ENCODE results near the gene UBE2QL1. TPM values are rescaled to one million over a fixed set of nuclear protein-coding genes. Genes with fewer than 3 reads are reported as not detected.

The UBE2QL1 gene
- total and polyA plus RNA-seq, 2 of the 8 experiments (the other 6 are each of a cell fraction or from before 2014, with no cell fraction given), result 0.43 to 0.65 TPM

DNA sequence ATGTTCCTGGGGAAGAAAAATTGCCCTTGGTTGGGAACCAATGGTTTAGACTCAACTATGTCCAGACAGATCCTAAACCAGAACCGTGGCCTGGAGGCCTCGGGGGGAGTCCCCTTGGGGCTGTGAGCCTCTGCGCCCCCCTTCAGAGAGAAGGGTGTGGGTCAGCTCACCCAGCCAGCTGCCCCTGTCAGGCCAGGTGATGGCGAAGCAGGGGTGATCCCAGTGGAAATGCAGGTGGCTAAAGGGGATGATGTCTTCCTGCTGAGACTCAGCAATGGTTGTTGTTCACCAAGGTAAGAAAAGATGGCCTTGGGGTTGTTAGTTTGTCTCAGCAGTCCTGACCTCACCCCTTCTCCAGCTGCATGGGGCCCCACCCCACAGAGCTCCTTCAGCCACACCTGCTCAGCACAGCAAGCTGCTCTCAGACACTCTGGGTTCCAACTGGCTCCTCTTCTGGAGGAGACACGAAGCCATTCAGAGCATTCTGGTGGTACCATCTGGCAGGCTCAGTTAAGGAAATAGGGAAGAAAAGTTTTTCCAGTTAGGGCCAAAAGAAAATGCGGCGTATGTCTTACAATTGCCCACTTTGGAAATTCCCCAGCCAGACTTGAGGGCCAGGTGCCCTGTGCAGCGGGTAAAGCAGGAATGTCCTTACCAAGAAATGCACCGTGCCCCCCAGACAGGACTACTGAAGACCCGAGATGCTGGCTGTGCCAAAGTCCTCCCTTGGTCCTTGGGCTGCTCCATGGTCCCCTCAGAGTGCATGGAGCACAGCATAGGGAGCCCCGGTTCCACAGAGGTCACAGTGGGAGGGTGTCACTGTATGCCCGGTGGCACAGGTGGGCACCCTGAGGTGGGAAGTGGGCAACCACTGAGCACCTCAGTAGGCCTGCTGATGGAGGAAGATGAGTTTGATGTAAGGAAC lies 94.0 kb downstream of the UBE2QL1 start:
- Histone ChIP-seq H2AFZ (ENCODE audit: low read length) (no peak overlapping the region), H3K4ac (replicated peaks; ENCODE audit: insufficient read length, low read depth, low read length) (no peak overlapping the region), H3K9me3 (ENCODE audit: insufficient read depth in 2 of 2, low read depth in 1 of 2, low read length in 1 of 2) (no peaks in the 10 kb centered on the region), H3K27me3 (replicated peaks in 1 of 4; ENCODE audit: control insufficient read depth in 3 of 4, extremely low read depth in 1 of 4, insufficient read depth in 3 of 4, low read length in 3 of 4) (no peaks in the 10 kb centered on the region), H3K4me2 (ENCODE audit: insufficient read depth in 1 of 2, low read depth in 2 of 2, low read length in 2 of 2) (no peak overlapping the region), H3K23me2 (ENCODE audit: low read depth, low read length) (peaks cover 6% of the 10 kb centered on the region; the same call in 1 of the 2 replicates), H3K4me3 (ENCODE audit: extremely low read depth in 1 of 4, insufficient read depth in 2 of 4, low read depth in 3 of 4, low read length in 4 of 4) (no peak overlapping the region), H2BK20ac (ENCODE audit: low read length) (no peak overlapping the region), H3K79me1 (ENCODE audit: low read depth, low read length) (no peaks in the 10 kb centered on the region), H3K9ac (replicated peaks in 1 of 4; ENCODE audit: extremely low read depth in 1 of 4, low read depth in 3 of 4, low read length in 3 of 4) (no peak overlapping the region), H3K23ac (ENCODE audit: insufficient read length) (no peak overlapping the region), H2BK12ac (ENCODE audit: low read depth, low read length) (no peak overlapping the region), H2BK5ac (ENCODE audit: low read depth, low read length) (no peak overlapping the region), H4K91ac (replicated peaks; ENCODE audit: insufficient read length, low read length) (no peak overlapping the region), H2BK120ac (replicated peaks; ENCODE audit: low read depth, low read length) (no peak overlapping the region), H2BK15ac (ENCODE audit: low read length) (no peak overlapping the region), H3K27ac (ENCODE audit: low read depth, low read length) (no peak overlapping the region), H3K18ac (ENCODE audit: extremely low read depth, low read length) (no peak overlapping the region), H4K20me1 (replicated peaks in 1 of 2; ENCODE audit: control insufficient read depth in 1 of 2, insufficient read depth in 2 of 2, low read length in 2 of 2) (peaks cover 0 to 4% of the 10 kb centered on the region in 2 experiments), H4K8ac (ENCODE audit: extremely low read depth, insufficient read depth, low read length) (no peak overlapping the region), H2AK5ac (ENCODE audit: low read depth, low read length) (no peak overlapping the region), H4K5ac (ENCODE audit: insufficient read length, low read depth, low read length) (no peak overlapping the region), H3K36me3 (ENCODE audit: control insufficient read depth in 2 of 4, insufficient read depth in 4 of 4, low read length in 3 of 4) (no peaks in the 10 kb centered on the region), H3K79me2 (ENCODE audit: control insufficient read depth in 1 of 2, insufficient read depth in 2 of 2, low read length in 2 of 2) (no peaks in the 10 kb centered on the region), H3K14ac (ENCODE audit: insufficient read length) (peak overlapping the region; percentile 72), H3K4me1 (replicated peaks in 1 of 4; ENCODE audit: control insufficient read depth in 3 of 4, insufficient read depth in 4 of 4, low read length in 3 of 4) (no peaks in the 10 kb centered on the region), H3K56ac (replicated peaks; ENCODE audit: insufficient read length, low read depth, low read length) (no peak overlapping the region)
- POLR2A ChIA-PET (ENCODE audit: partially characterized antibody), result no interaction called here
- FAIRE-seq (no peak), DNase-seq (ENCODE audit: low read depth in 1 of 2, low spot score in 2 of 2) (no peak)
- WGBS, 2 experiments (ENCODE audit: extremely low coverage in 1 of 2, insufficient coverage in 1 of 2, insufficient read length in 1 of 2, insufficient replicate concordance in 2 of 2, low coverage in 1 of 2, low lambda C conversion rate in 2 of 2, missing lambda C conversion rate in 1 of 2), result 91% methylated on average over 12 of the region's 12 CpGs; no CpG with 5 or more reads in 1 of the 2 experiments
- CTCF ChIA-PET (ENCODE audit: partially characterized antibody), result no interaction called here
- TF ChIP-seq KDM5A (IDR thresholded peaks at IDR 0.05; ENCODE audit: low read length) (no peak), MAFK (IDR thresholded peaks at IDR 0.05; ENCODE audit: low read depth, low read length) (no peak), NANOG (IDR thresholded peaks at IDR 0.05; ENCODE audit: insufficient read depth, low read depth, low read length, poor library complexity, severe bottlenecking) (no peak), RFX5 (IDR thresholded peaks at IDR 0.05; ENCODE audit: borderline replicate concordance, low read depth, low read length) (no peak), CBX8 (IDR thresholded peaks at IDR 0.05; ENCODE audit: borderline replicate concordance, low read depth, low read length) (no peak), SRF (IDR thresholded peaks at IDR 0.05; ENCODE audit: low read depth, low read length) (no peak), EP300 (IDR thresholded peaks at IDR 0.05; ENCODE audit: borderline replicate concordance in 1 of 2, low read depth in 2 of 2, low read length in 2 of 2) (no peak), TEAD4 (IDR thresholded peaks at IDR 0.05; ENCODE audit: low read depth, low read length) (no peak)
- TF ChIP-seq, protein P1, sequence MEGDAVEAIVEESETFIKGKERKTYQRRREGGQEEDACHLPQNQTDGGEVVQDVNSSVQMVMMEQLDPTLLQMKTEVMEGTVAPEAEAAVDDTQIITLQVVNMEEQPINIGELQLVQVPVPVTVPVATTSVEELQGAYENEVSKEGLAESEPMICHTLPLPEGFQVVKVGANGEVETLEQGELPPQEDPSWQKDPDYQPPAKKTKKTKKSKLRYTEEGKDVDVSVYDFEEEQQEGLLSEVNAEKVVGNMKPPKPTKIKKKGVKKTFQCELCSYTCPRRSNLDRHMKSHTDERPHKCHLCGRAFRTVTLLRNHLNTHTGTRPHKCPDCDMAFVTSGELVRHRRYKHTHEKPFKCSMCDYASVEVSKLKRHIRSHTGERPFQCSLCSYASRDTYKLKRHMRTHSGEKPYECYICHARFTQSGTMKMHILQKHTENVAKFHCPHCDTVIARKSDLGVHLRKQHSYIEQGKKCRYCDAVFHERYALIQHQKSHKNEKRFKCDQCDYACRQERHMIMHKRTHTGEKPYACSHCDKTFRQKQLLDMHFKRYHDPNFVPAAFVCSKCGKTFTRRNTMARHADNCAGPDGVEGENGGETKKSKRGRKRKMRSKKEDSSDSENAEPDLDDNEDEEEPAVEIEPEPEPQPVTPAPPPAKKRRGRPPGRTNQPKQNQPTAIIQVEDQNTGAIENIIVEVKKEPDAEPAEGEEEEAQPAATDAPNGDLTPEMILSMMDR (IDR thresholded peaks at IDR 0.05; ENCODE audit: control extremely low read depth in 1 of 3, insufficient read depth in 1 of 3, low read depth in 1 of 3, low read length in 3 of 3), result no peak

Data from H1 (cell line).